SU-DHL-6 (cell line): Measurements from ENCODE around the gene MASP1.

Experiments
- H2AFZ ChIP-seq: fragments of 200-600 bp; sonication (generic); 2 replicates; pipeline ENCODE4 v1.6.1; 2014; ENCODE audit warnings: low read depth, mild to moderate bottlenecking, moderate library complexity, mixed read lengths, antibody characterized with exemption, low read length; ENCODE audit not compliant: severe bottlenecking
- H3F3A ChIP-seq: fragments of 200-600 bp; shearing (Covaris generic); 2 replicates; pipeline ENCODE4 v1.6.0; 2016; ENCODE audit warnings: antibody characterized with exemption, mild to moderate bottlenecking; ENCODE audit not compliant: insufficient read depth
- H3K27ac ChIP-seq: fragments of 200-600 bp; sonication (generic); 2 replicates; pipeline ENCODE4 v1.5.1; 2016; ENCODE audit warnings: low read depth, mild to moderate bottlenecking, low read length, moderate library complexity, mixed read lengths
- H3K27me3 ChIP-seq: fragments of 200-600 bp; sonication (generic), shearing (Covaris generic); 2 replicates; pipeline ENCODE4 v1.6.0; 2014; ENCODE audit warnings: mild to moderate bottlenecking, low read length
- H3K36me3 ChIP-seq: fragments of 200-600 bp; sonication (generic); 2 replicates; pipeline ENCODE4 v1.6.1; 2014; ENCODE audit warnings: mild to moderate bottlenecking, low read length, mixed read lengths
- H3K4me2 ChIP-seq: fragments of 300-600, 200-600 bp; shearing (Covaris generic), sonication (generic); 2 replicates; pipeline ENCODE4 v1.6.0; 2014; ENCODE audit warnings: low read length, low read depth, mild to moderate bottlenecking; ENCODE audit not compliant: poor library complexity, severe bottlenecking
- H3K4me3 ChIP-seq: fragments of 200-600 bp; sonication (generic); 2 replicates; pipeline ENCODE4 v1.5.1; 2014; ENCODE audit warnings: antibody characterized with exemption, low read length, mild to moderate bottlenecking, mixed read lengths; ENCODE audit not compliant: insufficient read depth, poor library complexity, severe bottlenecking
- H3K79me2 ChIP-seq: fragments of 200-600 bp; sonication (generic); 2 replicates; pipeline ENCODE4 v1.6.1; 2014; ENCODE audit warnings: mild to moderate bottlenecking, low read length, moderate library complexity; ENCODE audit not compliant: insufficient read depth
- H3K9ac ChIP-seq: fragments of 200-600 bp; sonication (generic); 2 replicates; pipeline ENCODE4 v1.7.0; 2014; ENCODE audit warnings: mild to moderate bottlenecking, low read length
- H3K9me2 ChIP-seq: fragments of 200-600 bp; sonication (generic); replicated peaks from 2 replicates; pipeline ENCODE4 v1.6.1; 2014; ENCODE audit warnings: low read length; ENCODE audit not compliant: insufficient read depth
- H3K9me3 ChIP-seq: fragments of 200-600 bp; sonication (generic); 2 replicates; pipeline ENCODE4 v1.6.1; 2014; ENCODE audit warnings: low read length, mixed read lengths; ENCODE audit not compliant: insufficient read depth
- H4K20me1 ChIP-seq: fragments of 200-600 bp; sonication (generic); 2 replicates; pipeline ENCODE4 v1.6.1; 2014; ENCODE audit warnings: low read depth, mild to moderate bottlenecking, antibody characterized with exemption, low read length, moderate library complexity, mixed read lengths
- CTCF ChIP-seq: fragments of 200-600 bp; sonication (generic); IDR thresholded peaks from one replicate; pipeline ENCODE4 v1.5.1; 2017; ENCODE audit warnings: antibody characterized with exemption, mild to moderate bottlenecking, low read length, moderate library complexity; ENCODE audit not compliant: insufficient read depth, poor library complexity, severe bottlenecking
- EZH2phosphoT487 ChIP-seq: fragments of 200-600 bp; sonication (generic), shearing (Covaris generic); conservative IDR thresholded peaks from 2 replicates; pipeline ENCODE4 v1.6.1; 2018; ENCODE audit warnings: mild to moderate bottlenecking, antibody characterized with exemption, low read length, moderate library complexity, mixed read lengths

The MASP1 gene

GRCh38 chr3:187274315-187274976, 17.1 kb downstream of the MASP1 start:
- Histone ChIP-seq H4K20me1 (no peaks in the 10 kb centered on the region), H3K79me2 (no peaks in the 10 kb centered on the region), H3K9me3 (0 out of 2 replicates have a peak, but pooled peaks cover under 1% of the 10 kb centered on the region), H2AFZ (no peak overlapping the region), H3K4me3 (no peak overlapping the region), H3K27me3 (no peaks in the 10 kb centered on the region), H3K9me2 (no peaks in the 10 kb centered on the region), H3K9ac (no peak overlapping the region), H3F3A (no peaks in the 10 kb centered on the region), H3K36me3 (no peaks in the 10 kb centered on the region), H3K4me2 (no peak overlapping the region), H3K27ac (no peak overlapping the region)
- TF ChIP-seq CTCF: no peak
- TF ChIP-seq EZH2phosphoT487: no peak

GRCh38 chr3:187271582-187271981, 20.0 kb downstream of the MASP1 start:
- TF ChIP-seq CTCF (no peak), EZH2phosphoT487 (no peak)
- Histone ChIP-seq H3K9me2 (no peaks in the 10 kb centered on the region), H3F3A (no peaks in the 10 kb centered on the region), H2AFZ (no peak overlapping the region), H3K27me3 (no peaks in the 10 kb centered on the region), H3K4me3 (no peak overlapping the region), H3K27ac (no peak overlapping the region), H3K79me2 (no peaks in the 10 kb centered on the region), H3K4me2 (no peak overlapping the region), H4K20me1 (no peaks in the 10 kb centered on the region), H3K36me3 (no peaks in the 10 kb centered on the region), H3K9me3 (0 out of 2 replicates have a peak, but pooled peaks cover 4% of the 10 kb centered on the region), H3K9ac (no peak overlapping the region)

GRCh38 chr3:187269486-187269885, 22.1 kb downstream of the MASP1 start:
- Histone ChIP-seq H3K9ac (no peak overlapping the region), H3K4me3 (no peak overlapping the region), H3K36me3 (no peaks in the 10 kb centered on the region), H3K9me2 (no peaks in the 10 kb centered on the region), H3F3A (no peaks in the 10 kb centered on the region), H3K79me2 (no peaks in the 10 kb centered on the region), H4K20me1 (no peaks in the 10 kb centered on the region), H3K27me3 (no peaks in the 10 kb centered on the region), H3K27ac (no peak overlapping the region), H3K4me2 (no peak overlapping the region), H2AFZ (no peak overlapping the region), H3K9me3 (0 out of 2 replicates have a peak, but pooled peaks cover 4% of the 10 kb centered on the region)
- TF ChIP-seq CTCF (no peak), EZH2phosphoT487 (no peak)
